MM.1S (cell line): ENCODE results near the gene RNF20.

Source experiments
- DNase-seq: peaks from one replicate; pipeline ENCODE4 v3.0.0-alpha.2; 2015
- H2AFZ ChIP-seq: fragments of 300-600 bp; sonication (generic); 2 replicates; pipeline ENCODE4 v1.6.0; 2016; ENCODE audit warnings: antibody characterized with exemption, low read length
- H3F3A ChIP-seq: fragments of 300-600 bp; sonication (generic); 2 replicates; pipeline ENCODE4 v1.6.1; 2016; ENCODE audit warnings: mild to moderate bottlenecking, antibody characterized with exemption, low read length, moderate library complexity, mixed read lengths; ENCODE audit not compliant: insufficient read depth
- H3K27ac ChIP-seq: fragments of 300-600 bp; sonication (generic); 2 replicates; pipeline ENCODE4 v1.5.1; 2016; ENCODE audit warnings: mild to moderate bottlenecking, low read length
- H3K27me3 ChIP-seq: fragments of 300-600 bp; sonication (generic); replicated peaks from 2 replicates; pipeline ENCODE4 v1.6.0; 2016; ENCODE audit warnings: low read length; ENCODE audit not compliant: insufficient read depth
- H3K36me3 ChIP-seq: fragments of 300-600 bp; sonication (generic); replicated peaks from 2 replicates; pipeline ENCODE4 v1.6.1; 2016; ENCODE audit warnings: mild to moderate bottlenecking, low read length, mixed read lengths; ENCODE audit not compliant: insufficient read depth
- H3K4me1 ChIP-seq: fragments of 300-600 bp; sonication (generic); 2 replicates; pipeline ENCODE4 v1.6.1; 2016; ENCODE audit warnings: low read length, mixed read lengths
- H3K4me2 ChIP-seq: fragments of 300-600 bp; sonication (generic); 2 replicates; pipeline ENCODE4 v1.6.0; 2016; ENCODE audit warnings: low read depth, low read length
- H3K4me3 ChIP-seq: fragments of 300-600 bp; sonication (generic); 2 replicates; pipeline ENCODE4 v1.5.1; 2016; ENCODE audit warnings: low read length, mixed read lengths
- H3K79me2 ChIP-seq: fragments of 300-600 bp; sonication (generic); 2 replicates; pipeline ENCODE4 v1.6.1; 2016; ENCODE audit warnings: mixed run types, low read length, mixed read lengths
- H3K9ac ChIP-seq: fragments of 300-600 bp; sonication (generic); 2 replicates; pipeline ENCODE4 v1.6.1; 2016; ENCODE audit warnings: low read length, mixed read lengths
- H3K9me2 ChIP-seq: fragments of 300-600 bp; sonication (generic); replicated peaks from 2 replicates; pipeline ENCODE4 v1.6.1; 2016; ENCODE audit warnings: mild to moderate bottlenecking, low read length, mixed read lengths; ENCODE audit not compliant: insufficient read depth
- H3K9me3 ChIP-seq: fragments of 300-600 bp; sonication (generic); replicated peaks from 2 replicates; pipeline ENCODE4 v1.6.1; 2016; ENCODE audit warnings: mild to moderate bottlenecking, low read length, mixed read lengths; ENCODE audit not compliant: insufficient read depth
- H4K20me1 ChIP-seq: fragments of 300-600 bp; sonication (generic); 2 replicates; pipeline ENCODE4 v1.6.1; 2016; ENCODE audit warnings: mild to moderate bottlenecking, low read length, moderate library complexity, mixed read lengths; ENCODE audit not compliant: insufficient read depth
- CTCF ChIP-seq: fragments of 300-600 bp; sonication (generic); IDR thresholded peaks from 2 replicates; pipeline ENCODE4 v1.5.1; 2016; ENCODE audit warnings: antibody characterized with exemption, low read length, mixed read lengths
- EZH2 ChIP-seq: fragments of 300-600 bp; sonication (generic); optimal IDR thresholded peaks from 2 replicates; pipeline ENCODE3; 2017; ENCODE audit warnings: low read depth, mild to moderate bottlenecking, antibody characterized with exemption, low read length, mixed read lengths
- EZH2phosphoT487 ChIP-seq: fragments of 300-600 bp; sonication (generic); IDR thresholded peaks from 2 replicates; pipeline ENCODE4 v1.6.1; 2018; ENCODE audit warnings: antibody characterized with exemption, low read length

RNF20 gene

GRCh38 chr9:101536351-101536750 lies 2.7 kb downstream of the RNF20 start:
- no peaks in the 10 kb centered on the region for H3K9me3 ChIP-seq
- no peaks in the 10 kb centered on the region for H3K27me3 ChIP-seq
- H3K9me2 ChIP-seq: no peaks in the 10 kb centered on the region
- no peaks in the 10 kb centered on the region for H4K20me1 ChIP-seq
- DNase-seq: no peak
- H3K9ac ChIP-seq: no peak overlapping the region
- no peak overlapping the region for H3K4me2 ChIP-seq
- H3K27ac ChIP-seq: no peak overlapping the region
- H3K4me3 ChIP-seq: no peak overlapping the region
- H3K36me3 ChIP-seq: peaks cover 10% of the 10 kb centered on the region; the same call in 1 of the 2 replicates
- no peak overlapping the region for H2AFZ ChIP-seq
- 0 out of 2 replicates have a peak, but pooled peaks cover 4% of the 10 kb centered on the region for H3K4me1 ChIP-seq
- TF ChIP-seq CTCF: no peak
- no peak for TF ChIP-seq EZH2
- no peak for TF ChIP-seq EZH2phosphoT487
- peaks cover 9% of the 10 kb centered on the region for H3F3A ChIP-seq
- peaks cover 45% of the 10 kb centered on the region for H3K79me2 ChIP-seq

GRCh38 chr9:101536938-101537337 lies 3.3 kb downstream of the RNF20 start:
- Histone ChIP-seq H3K4me3 (no peak overlapping the region), H3F3A (peaks cover 9% of the 10 kb centered on the region), H3K4me1 (0 out of 2 replicates have a peak, but pooled peaks cover 4% of the 10 kb centered on the region), H4K20me1 (no peaks in the 10 kb centered on the region), H3K79me2 (peaks cover 45% of the 10 kb centered on the region), H3K9ac (no peak overlapping the region), H3K27me3 (no peaks in the 10 kb centered on the region), H3K27ac (no peak overlapping the region), H3K36me3 (peaks cover 10% of the 10 kb centered on the region; the same call in 1 of the 2 replicates), H3K9me2 (no peaks in the 10 kb centered on the region), H3K4me2 (no peak overlapping the region), H3K9me3 (no peaks in the 10 kb centered on the region), H2AFZ (no peak overlapping the region)
- no peak for DNase-seq
- TF ChIP-seq CTCF (no peak), EZH2 (no peak), EZH2phosphoT487 (no peak)

GRCh38 chr9:101540069-101540468 lies 6.4 kb downstream of the RNF20 start:
- Histone ChIP-seq H3K27me3 (no peaks in the 10 kb centered on the region), H3K4me1 (no peaks in the 10 kb centered on the region), H3K36me3 (peaks cover 10% of the 10 kb centered on the region; the same call in 1 of the 2 replicates), H4K20me1 (no peaks in the 10 kb centered on the region), H3K27ac (no peak overlapping the region), H3K9ac (no peak overlapping the region), H2AFZ (no peak overlapping the region), H3K9me2 (no peaks in the 10 kb centered on the region), H3K9me3 (no peaks in the 10 kb centered on the region), H3K4me3 (no peak overlapping the region), H3F3A (no peaks in the 10 kb centered on the region), H3K4me2 (no peak overlapping the region), H3K79me2 (peaks cover 33% of the 10 kb centered on the region)
- TF ChIP-seq CTCF: no peak
- no peak for TF ChIP-seq EZH2
- no peak for TF ChIP-seq EZH2phosphoT487
- DNase-seq: no peak
